ENCODE measurements around the gene FFAR1. TPM values are rescaled to one million over a fixed set of nuclear protein-coding genes. Genes with fewer than 3 reads are reported as not detected.
"Not testable (repeated sequence)": the region's sequence is repeated elsewhere in the genome, so short reads cannot be mapped to it uniquely, and the experiment has no call there.

FFAR1 gene
- total RNA-seq, 4 donors from 2014 or later: 0.21 TPM; not detected in 3

- Histone ChIP-seq H3K27me3 (no peaks in the 10 kb centered on the region), H3K4me1 (no peaks in the 10 kb centered on the region), H3K9me3 (no peaks in the 10 kb centered on the region), H3K36me3 (no peaks in the 10 kb centered on the region), H3K4me3 (no peak overlapping the region), H3K27ac (no peak overlapping the region)
- DNase-seq: no peak
- intact Hi-C loops (cut with DNase I; ENCODE audit: low total_unique reads): no loop called here
- TF ChIP-seq POLR2A (IDR thresholded peaks at IDR 0.05) (no peak), CTCF (IDR thresholded peaks at IDR 0.05) (no peak)
Measured at GRCh38 chr19:35354898-35355297, 7.2 kb downstream of the FFAR1 start.

- no peak for TF ChIP-seq POLR2A (IDR thresholded peaks at IDR 0.05)
- no peak for TF ChIP-seq CTCF (IDR thresholded peaks at IDR 0.05)
- H3K27ac ChIP-seq: no peak overlapping the region
- H3K4me3 ChIP-seq: no peak overlapping the region
- no peaks in the 10 kb centered on the region for H3K4me1 ChIP-seq
- no peaks in the 10 kb centered on the region for H3K9me3 ChIP-seq
- intact Hi-C loops (cut with DNase I; ENCODE audit: low total_unique reads): no loop called here
- H3K27me3 ChIP-seq: no peaks in the 10 kb centered on the region
- H3K36me3 ChIP-seq: no peaks in the 10 kb centered on the region
- DNase-seq: no peak
Measured at GRCh38 chr19:35355791-35356460, 8.2 kb downstream of the FFAR1 start.

GRCh38 chr19:35357867-35358573 lies 10.3 kb downstream of the FFAR1 start, which contains the start of gene FFAR3:
Gene FFAR3, plus strand, starts transcription at chr19:35358460. Its CDS starts 431 bp downstream, at chr19:35358891.
- H3K9me3 ChIP-seq: no peaks in the 10 kb centered on the region
- TF ChIP-seq POLR2A (IDR thresholded peaks at IDR 0.05) (no peak), CTCF (IDR thresholded peaks at IDR 0.05) (no peak)
- H3K27me3 ChIP-seq: no peaks in the 10 kb centered on the region
- no peak within 1 kb of the TSS for H3K4me3 ChIP-seq
- no peak for DNase-seq
- H3K27ac ChIP-seq: no peak within 1 kb of the TSS
- no peaks in the 10 kb centered on the region for H3K36me3 ChIP-seq
- no peaks in the 10 kb centered on the region for H3K4me1 ChIP-seq
- intact Hi-C loops (cut with DNase I; ENCODE audit: low total_unique reads): no loop called here

GRCh38 chr19:35358834-35359233 lies 11.1 kb downstream of the FFAR1 start:
- H3K4me1 ChIP-seq; intact Hi-C loops (cut with DNase I; ENCODE audit: low total_unique reads); H3K4me3 ChIP-seq; H3K9me3 ChIP-seq; H3K27ac ChIP-seq; DNase-seq; H3K36me3 ChIP-seq; H3K27me3 ChIP-seq: not testable (repeated sequence)

GRCh38 chr19:35359395-35359794 lies 11.7 kb downstream of the FFAR1 start:
- H3K9me3 ChIP-seq; H3K27ac ChIP-seq; H3K36me3 ChIP-seq; H3K4me1 ChIP-seq; intact Hi-C loops (cut with DNase I; ENCODE audit: low total_unique reads); H3K27me3 ChIP-seq; H3K4me3 ChIP-seq; DNase-seq: not testable (repeated sequence)

DNA sequence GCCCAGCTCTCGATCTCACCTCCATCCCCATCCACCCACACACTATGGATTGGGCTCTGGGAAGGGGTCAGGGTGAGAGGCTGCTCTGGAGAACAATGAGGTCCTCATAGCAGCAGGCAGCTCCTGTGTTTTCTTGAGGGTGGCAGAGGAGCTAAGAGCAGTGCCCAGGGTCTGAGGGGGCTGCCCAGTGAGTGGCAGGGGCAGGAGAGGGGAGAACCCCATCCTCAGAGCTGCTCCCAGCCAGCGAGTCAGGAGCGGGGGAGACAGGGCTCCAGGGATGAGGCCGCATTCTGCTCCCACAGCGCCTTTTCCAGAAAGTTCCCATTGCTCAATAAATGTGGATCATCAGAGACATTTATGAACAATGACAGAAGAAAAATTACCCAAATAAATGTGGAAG lies 12.4 kb downstream of the FFAR1 start:
- intact Hi-C loops (cut with DNase I; ENCODE audit: low total_unique reads); H3K27me3 ChIP-seq; H3K9me3 ChIP-seq; DNase-seq; H3K36me3 ChIP-seq; H3K4me3 ChIP-seq; H3K4me1 ChIP-seq; H3K27ac ChIP-seq: not testable (repeated sequence)

Measured in uterus (tissue), 4 donors.